Omental fat pad (tissue), 4 donors: ENCODE results near the gene IL1RL2. TPM values are rescaled to one million over a fixed set of nuclear protein-coding genes. Genes with fewer than 3 reads are reported as not detected.

Experiments used
- ATAC-seq: fragments of 150-250 bp; one replicate; pipeline ENCODE4 v1.9.1; 2016; ENCODE audit warnings: mild to moderate bottlenecking, moderate library complexity; ENCODE audit not compliant: low FRiP score
- DNase-seq: peaks from one replicate; pipeline ENCODE4 v3.0.0-alpha.2; 2019; ENCODE audit warnings: low spot score
- CTCF ChIP-seq, 3 donors: fragments of 450-650 bp; IDR thresholded peaks; one replicate each; pipeline ENCODE4 v1.5.1; 2016 to 2017; ENCODE audit warnings: antibody characterized with exemption in 3 of 3, mild to moderate bottlenecking in 3 of 3, moderate library complexity in 2 of 3
- total RNA-seq, 4 donors: library from RNA; depleted of rRNA; stranded (reverse); fragments of >200 nt; gene quantifications; one replicate each; pipeline ENCODE4 v1.1.0, GENCODE V29; 2016

The IL1RL2 gene
- total RNA-seq, 4 donors from 2014 or later = 0.31 to 5.3 (median 2.1) TPM

- no peak for TF ChIP-seq CTCF (IDR thresholded peaks at IDR 0.05)
- DNase-seq = no peak
- ATAC-seq = no peak
Measured at GRCh38 chr2:102253140-102253752, 66.4 kb downstream of the IL1RL2 start.

GRCh38 chr2:102253753-102254150 is 66.9 kb downstream of the IL1RL2 start:
- DNase-seq (no peak), ATAC-seq (no peak)
- no peak for TF ChIP-seq CTCF (IDR thresholded peaks at IDR 0.05)

GRCh38 chr2:102256276-102256675 is 69.5 kb downstream of the IL1RL2 start:
- no peak for TF ChIP-seq CTCF (IDR thresholded peaks at IDR 0.05)
- DNase-seq (no peak), ATAC-seq (no peak)

GRCh38 chr2:102256874-102257462 is 70.1 kb downstream of the IL1RL2 start:
- DNase-seq (no peak), ATAC-seq (no peak)
- TF ChIP-seq CTCF (IDR thresholded peaks at IDR 0.05) = no peak

GRCh38 chr2:102258025-102258385 is 71.2 kb downstream of the IL1RL2 start:
- DNase-seq (no peak), ATAC-seq (no peak)
- TF ChIP-seq CTCF (IDR thresholded peaks at IDR 0.05) = no peak

- ATAC-seq (peak; percentile 74), DNase-seq (no peak)
- no peak for TF ChIP-seq CTCF (IDR thresholded peaks at IDR 0.05)
Measured at GRCh38 chr2:102258386-102259074, 71.7 kb downstream of the IL1RL2 start.
